NOMO-1 (cell line): ENCODE measurements around the gene TAF10.

Source experiments
- DNase-seq, 2 experiments: peaks; one replicate each; lab custom pipeline; 2025; ENCODE audit not compliant: unreplicated experiment in 2 of 2; lab: John Stamatoyannopoulos, UW

The TAF10 gene

GRCh38 chr11:6561288-6561687 lies 50.7 kb downstream of the TAF10 start:
- DNase-seq = no peak
